Measurements from ENCODE around the gene CLTCL1. TPM values are rescaled to one million over a fixed set of nuclear protein-coding genes. Genes with fewer than 3 reads are reported as not detected.

CLTCL1 gene
- total RNA-seq, 1 experiment from 2014 or later: 12.9 TPM

DNA sequence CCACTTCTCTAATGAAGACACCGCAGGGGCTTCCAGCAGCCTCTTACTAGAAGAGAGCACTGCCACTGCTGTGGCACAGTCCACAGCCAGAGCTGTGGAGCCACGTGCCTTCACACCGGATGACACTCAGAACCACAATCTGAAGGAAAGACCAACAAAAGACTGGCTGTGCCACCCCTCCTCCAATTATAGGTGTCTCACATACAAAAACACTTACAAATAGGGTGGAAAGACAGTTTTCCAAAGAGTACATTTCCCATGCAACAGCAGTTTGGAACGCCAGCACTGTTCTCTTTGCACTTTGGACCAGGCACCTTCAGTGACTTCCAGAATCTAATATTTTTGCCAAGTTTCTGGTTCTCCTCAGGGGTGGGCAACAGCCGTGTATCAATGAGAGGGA is 74.9 kb downstream of the CLTCL1 start:
- Histone ChIP-seq H2AFZ (ENCODE audit: low read length) (no peak overlapping the region), H3K4me2 (ENCODE audit: low read depth, low read length, poor library complexity, severe bottlenecking) (no peak overlapping the region), H3K4me3 (ENCODE audit: low read length) (no peak overlapping the region), H4K20me1 (ENCODE audit: insufficient read depth, low read depth, low read length) (no peaks in the 10 kb centered on the region), H3K79me2 (ENCODE audit: low read length) (no peaks in the 10 kb centered on the region), H3K27me3 (ENCODE audit: low read length) (no peaks in the 10 kb centered on the region), H3K9ac (ENCODE audit: low read length) (no peak overlapping the region), H3K27ac (ENCODE audit: low read length) (no peak overlapping the region), H3K4me1 (ENCODE audit: low read length) (peaks cover 49% of the 10 kb centered on the region), H3K9me2 (replicated peaks; ENCODE audit: insufficient read depth, low read length) (no peaks in the 10 kb centered on the region), H3K36me3 (ENCODE audit: insufficient read depth, low read length) (no peaks in the 10 kb centered on the region), H3K9me3 (ENCODE audit: low read length) (no peaks in the 10 kb centered on the region)
- DNase-seq: no peak

DNA sequence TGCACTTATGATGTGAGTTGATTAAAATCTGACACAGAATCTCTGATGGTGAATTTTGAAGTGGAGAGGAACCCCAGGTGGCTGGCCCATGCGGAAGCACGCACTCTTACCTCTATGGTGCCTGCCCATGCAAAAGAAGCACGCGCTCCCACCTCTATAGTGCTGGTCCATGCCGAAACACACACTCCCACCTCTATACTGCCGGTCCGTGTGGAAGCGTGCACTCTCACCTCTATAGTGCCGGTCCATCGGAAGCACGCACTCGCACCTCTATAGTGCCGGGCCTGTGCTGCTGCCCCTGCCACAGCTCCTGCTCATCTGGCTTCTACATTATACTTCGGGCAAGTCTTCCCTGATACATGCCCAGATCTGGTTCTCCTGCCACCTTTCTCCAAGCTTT is 76.2 kb downstream of the CLTCL1 start:
- no peaks in the 10 kb centered on the region for H3K9me2 ChIP-seq (replicated peaks; ENCODE audit: insufficient read depth, low read length)
- no peak overlapping the region for H2AFZ ChIP-seq (ENCODE audit: low read length)
- H3K27me3 ChIP-seq (ENCODE audit: low read length): no peaks in the 10 kb centered on the region
- H3K27ac ChIP-seq (ENCODE audit: low read length): no peak overlapping the region
- H3K9me3 ChIP-seq (ENCODE audit: low read length): no peaks in the 10 kb centered on the region
- H3K4me1 ChIP-seq (ENCODE audit: low read length): peaks cover 57% of the 10 kb centered on the region
- H3K4me3 ChIP-seq (ENCODE audit: low read length): no peak overlapping the region
- no peak for DNase-seq
- no peak overlapping the region for H3K9ac ChIP-seq (ENCODE audit: low read length)
- H4K20me1 ChIP-seq (ENCODE audit: insufficient read depth, low read depth, low read length): no peaks in the 10 kb centered on the region
- H3K79me2 ChIP-seq (ENCODE audit: low read length): no peaks in the 10 kb centered on the region
- H3K4me2 ChIP-seq (ENCODE audit: low read depth, low read length, poor library complexity, severe bottlenecking): no peak overlapping the region
- H3K36me3 ChIP-seq (ENCODE audit: insufficient read depth, low read length): no peaks in the 10 kb centered on the region

DNA sequence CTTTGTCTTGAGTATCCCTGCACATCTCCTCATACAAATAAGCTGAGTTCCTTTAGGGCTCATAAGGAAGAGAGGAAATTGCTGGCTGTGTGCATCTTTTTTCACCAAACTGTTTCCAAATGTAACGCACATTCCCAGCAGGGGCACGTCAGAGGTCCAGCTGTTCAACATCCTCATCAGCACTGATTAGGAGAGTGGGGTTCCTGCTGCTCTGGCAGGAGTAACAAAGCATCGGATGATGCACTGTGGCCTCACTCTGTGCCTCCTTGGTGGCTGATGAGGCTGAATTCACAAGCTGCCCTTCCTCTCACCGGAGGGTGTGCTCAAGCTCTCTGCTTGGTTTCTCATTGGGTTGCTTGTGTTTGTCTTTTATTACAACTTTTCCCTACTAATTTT is 77.4 kb downstream of the CLTCL1 start:
- Histone ChIP-seq H3K4me3 (ENCODE audit: low read length) (peak overlapping the region; percentile 60), H3K9me3 (ENCODE audit: low read length) (no peaks in the 10 kb centered on the region), H3K36me3 (ENCODE audit: insufficient read depth, low read length) (no peaks in the 10 kb centered on the region), H3K79me2 (ENCODE audit: low read length) (no peaks in the 10 kb centered on the region), H3K27me3 (ENCODE audit: low read length) (no peaks in the 10 kb centered on the region), H3K9ac (ENCODE audit: low read length) (peak overlapping the region; percentile 56), H4K20me1 (ENCODE audit: insufficient read depth, low read depth, low read length) (no peaks in the 10 kb centered on the region), H3K4me1 (ENCODE audit: low read length) (peaks cover 57% of the 10 kb centered on the region), H3K27ac (ENCODE audit: low read length) (peak overlapping the region; percentile 92), H3K4me2 (ENCODE audit: low read depth, low read length, poor library complexity, severe bottlenecking) (peak overlapping the region; percentile 80), H3K9me2 (replicated peaks; ENCODE audit: insufficient read depth, low read length) (no peaks in the 10 kb centered on the region), H2AFZ (ENCODE audit: low read length) (0 out of 2 replicates have a peak overlapping the region, but pooled peaks have one; percentile 30)
- DNase-seq: no peak

DNA sequence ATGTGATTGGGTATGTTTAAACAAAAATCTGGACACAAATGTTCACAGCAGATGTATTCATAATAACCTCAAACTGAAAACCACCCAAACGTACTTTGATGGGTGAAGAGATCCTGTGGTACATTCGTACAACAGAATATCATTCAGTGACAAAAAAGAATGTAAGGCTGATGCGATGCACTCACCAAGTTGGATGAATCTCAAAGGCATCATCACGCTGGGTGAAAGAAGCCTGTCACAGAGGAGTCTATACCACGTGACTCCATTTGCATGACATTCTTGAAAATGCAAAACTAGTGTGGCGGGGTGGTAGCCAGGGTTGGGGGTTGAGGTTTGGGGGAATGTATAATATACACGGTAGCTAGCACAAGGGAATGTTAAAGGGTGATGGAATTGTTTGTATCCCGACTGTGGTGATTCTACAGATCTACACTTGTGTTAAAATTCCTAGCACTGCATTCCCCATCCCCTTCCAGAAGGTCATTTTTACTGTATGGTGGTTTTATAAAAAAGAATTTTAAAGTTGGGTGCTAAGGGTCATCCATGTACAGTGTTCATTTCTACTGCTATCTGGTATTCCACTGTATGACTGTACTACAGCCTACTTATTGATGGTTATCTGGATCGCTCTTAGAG is 78.0 kb downstream of the CLTCL1 start:
- H3K9me2 ChIP-seq (replicated peaks; ENCODE audit: insufficient read depth, low read length): no peaks in the 10 kb centered on the region
- H3K9me3 ChIP-seq (ENCODE audit: low read length): no peaks in the 10 kb centered on the region
- H2AFZ ChIP-seq (ENCODE audit: low read length): peak overlapping the region; percentile 30; the same call in 1 of the 2 replicates
- H3K9ac ChIP-seq (ENCODE audit: low read length): peak overlapping the region; percentile 56
- peaks cover 55% of the 10 kb centered on the region for H3K4me1 ChIP-seq (ENCODE audit: low read length)
- no peaks in the 10 kb centered on the region for H3K79me2 ChIP-seq (ENCODE audit: low read length)
- H3K4me3 ChIP-seq (ENCODE audit: low read length): peak overlapping the region; percentile 60
- H3K27me3 ChIP-seq (ENCODE audit: low read length): no peaks in the 10 kb centered on the region
- H3K36me3 ChIP-seq (ENCODE audit: insufficient read depth, low read length): no peaks in the 10 kb centered on the region; the same call in 1 of the 2 replicates
- no peaks in the 10 kb centered on the region for H4K20me1 ChIP-seq (ENCODE audit: insufficient read depth, low read depth, low read length)
- peak overlapping the region; percentile 80 for H3K4me2 ChIP-seq (ENCODE audit: low read depth, low read length, poor library complexity, severe bottlenecking)
- peak; percentile 87 for DNase-seq
- peak overlapping the region; percentile 92 for H3K27ac ChIP-seq (ENCODE audit: low read length)

DNA sequence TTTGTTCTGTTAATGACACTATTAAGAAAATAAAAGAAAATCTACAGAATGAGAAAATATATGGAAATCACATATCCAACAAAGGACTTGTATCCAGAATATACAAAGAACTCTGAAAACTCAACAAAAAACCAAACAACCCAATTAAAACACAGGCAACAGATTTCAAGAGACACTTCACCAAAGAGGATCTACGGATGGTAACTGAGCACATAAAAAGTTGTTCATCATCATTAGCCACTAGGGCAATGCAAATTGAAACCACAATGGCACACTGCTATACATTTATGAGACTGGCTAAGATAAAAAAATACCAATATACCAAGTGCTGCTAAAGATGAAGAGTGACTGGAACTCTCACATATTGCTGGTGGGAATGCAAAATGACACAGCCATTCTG is 78.5 kb downstream of the CLTCL1 start:
- Histone ChIP-seq H3K27ac (ENCODE audit: low read length) (peak overlapping the region; percentile 92), H3K9me3 (ENCODE audit: low read length) (no peaks in the 10 kb centered on the region), H3K9ac (ENCODE audit: low read length) (peak overlapping the region; percentile 56), H3K9me2 (replicated peaks; ENCODE audit: insufficient read depth, low read length) (no peaks in the 10 kb centered on the region), H3K36me3 (ENCODE audit: insufficient read depth, low read length) (no peaks in the 10 kb centered on the region; the same call in 1 of the 2 replicates), H3K79me2 (ENCODE audit: low read length) (no peaks in the 10 kb centered on the region), H3K27me3 (ENCODE audit: low read length) (no peaks in the 10 kb centered on the region), H3K4me3 (ENCODE audit: low read length) (peak overlapping the region; percentile 60), H2AFZ (ENCODE audit: low read length) (peak overlapping the region; percentile 13; the same call in 1 of the 2 replicates), H4K20me1 (ENCODE audit: insufficient read depth, low read depth, low read length) (no peaks in the 10 kb centered on the region), H3K4me1 (ENCODE audit: low read length) (peaks cover 50% of the 10 kb centered on the region), H3K4me2 (ENCODE audit: low read depth, low read length, poor library complexity, severe bottlenecking) (peak overlapping the region; percentile 80)
- peak; percentile 73 for DNase-seq

DNA sequence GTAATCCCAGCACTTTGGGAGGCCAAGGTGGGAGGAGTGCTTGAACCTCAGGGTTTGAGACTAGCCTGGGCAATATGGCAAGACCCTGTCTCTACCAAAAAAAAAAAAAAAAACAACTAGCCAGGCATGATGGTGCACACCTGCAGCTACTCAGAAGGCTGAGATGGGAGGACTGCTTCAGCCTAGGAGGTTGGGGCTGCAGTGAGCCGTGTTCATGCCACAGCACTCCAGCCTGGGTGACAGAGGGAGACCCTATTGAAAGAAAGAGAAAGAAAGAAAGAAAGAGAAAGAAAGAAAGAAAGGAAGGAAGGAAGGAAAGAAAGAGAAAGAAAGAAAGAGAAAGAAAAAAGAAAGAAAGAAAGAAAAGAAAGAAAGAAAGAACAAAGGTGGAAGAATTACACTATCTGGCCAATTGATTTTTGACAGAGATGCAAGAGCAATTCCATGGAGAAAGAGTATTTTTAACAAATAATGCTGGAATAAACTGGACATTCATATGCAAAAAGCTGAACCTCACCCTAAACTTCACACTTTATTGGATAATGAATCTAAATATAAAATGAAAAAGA is 79.1 kb downstream of the CLTCL1 start:
- DNase-seq: no peak
- Histone ChIP-seq H4K20me1 (ENCODE audit: insufficient read depth, low read depth, low read length) (no peaks in the 10 kb centered on the region), H3K9me3 (ENCODE audit: low read length) (no peaks in the 10 kb centered on the region), H3K27ac (ENCODE audit: low read length) (peak overlapping the region; percentile 92), H3K4me3 (ENCODE audit: low read length) (peak overlapping the region; percentile 60), H3K79me2 (ENCODE audit: low read length) (no peaks in the 10 kb centered on the region), H3K36me3 (ENCODE audit: insufficient read depth, low read length) (peaks cover 1% of the 10 kb centered on the region; the same call in 1 of the 2 replicates), H3K9me2 (replicated peaks; ENCODE audit: insufficient read depth, low read length) (no peaks in the 10 kb centered on the region), H2AFZ (ENCODE audit: low read length) (no peak overlapping the region), H3K4me1 (ENCODE audit: low read length) (peaks cover 44% of the 10 kb centered on the region), H3K4me2 (ENCODE audit: low read depth, low read length, poor library complexity, severe bottlenecking) (peak overlapping the region; percentile 80), H3K9ac (ENCODE audit: low read length) (peak overlapping the region; percentile 56), H3K27me3 (ENCODE audit: low read length) (no peaks in the 10 kb centered on the region)

DNA sequence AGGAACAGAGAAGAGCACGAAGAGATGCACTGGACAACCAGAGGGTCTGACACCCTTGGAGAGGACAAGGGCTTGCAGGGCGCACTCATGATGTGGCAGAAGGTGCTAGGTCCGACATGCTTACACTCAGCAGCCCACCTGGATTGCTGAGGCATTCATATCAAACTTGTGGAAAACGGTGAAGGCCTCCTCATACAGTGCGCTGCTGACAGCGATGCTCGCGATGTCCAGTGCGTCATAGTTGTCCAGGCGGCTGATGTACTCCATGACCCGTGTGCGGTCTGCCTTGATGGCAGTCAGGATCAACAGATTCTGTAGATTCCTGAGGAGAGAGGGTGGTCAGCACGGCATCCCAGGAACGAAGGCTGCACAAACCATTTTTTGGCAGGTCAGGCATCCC is 81.3 kb downstream of the CLTCL1 start:
- no peaks in the 10 kb centered on the region for H3K27me3 ChIP-seq (ENCODE audit: low read length)
- peaks cover 37% of the 10 kb centered on the region for H3K4me1 ChIP-seq (ENCODE audit: low read length)
- H3K9me2 ChIP-seq (replicated peaks; ENCODE audit: insufficient read depth, low read length): no peaks in the 10 kb centered on the region
- H3K27ac ChIP-seq (ENCODE audit: low read length): no peak overlapping the region
- no peak overlapping the region for H3K4me2 ChIP-seq (ENCODE audit: low read depth, low read length, poor library complexity, severe bottlenecking)
- no peak overlapping the region for H3K4me3 ChIP-seq (ENCODE audit: low read length)
- no peaks in the 10 kb centered on the region for H3K79me2 ChIP-seq (ENCODE audit: low read length)
- no peak overlapping the region for H2AFZ ChIP-seq (ENCODE audit: low read length)
- H3K9ac ChIP-seq (ENCODE audit: low read length): no peak overlapping the region
- H3K36me3 ChIP-seq (ENCODE audit: insufficient read depth, low read length): peaks cover 3% of the 10 kb centered on the region; the same call in 1 of the 2 replicates
- H4K20me1 ChIP-seq (ENCODE audit: insufficient read depth, low read depth, low read length): no peaks in the 10 kb centered on the region
- no peak for DNase-seq
- H3K9me3 ChIP-seq (ENCODE audit: low read length): no peaks in the 10 kb centered on the region

DNA sequence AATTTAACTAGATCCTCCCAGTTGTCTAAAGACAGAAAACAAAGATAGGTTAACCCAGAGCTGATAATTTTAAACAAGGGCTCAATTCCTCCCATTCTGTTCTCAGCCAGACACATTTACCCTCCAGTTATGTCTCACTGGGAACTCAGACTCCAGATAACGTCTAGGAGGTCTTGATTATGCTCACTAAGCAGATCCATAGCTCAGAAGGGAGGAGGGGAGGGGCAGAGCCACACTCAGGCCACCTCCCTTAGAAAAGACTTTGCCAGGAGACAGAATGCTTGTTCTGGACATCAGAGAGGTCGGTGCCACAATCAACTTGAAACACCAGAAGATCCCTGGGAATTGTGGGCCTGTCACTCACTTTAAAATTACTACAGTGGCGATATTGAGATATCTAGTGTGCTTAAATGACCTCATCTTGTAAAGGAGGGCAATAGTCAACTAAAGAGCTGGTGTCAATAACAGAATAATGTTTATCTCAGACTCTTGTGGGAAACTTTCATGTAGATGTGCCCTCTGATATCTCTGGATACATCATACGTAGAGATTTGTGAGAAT is 83.2 kb downstream of the CLTCL1 start:
- Histone ChIP-seq H4K20me1 (ENCODE audit: insufficient read depth, low read depth, low read length) (no peaks in the 10 kb centered on the region), H3K27ac (ENCODE audit: low read length) (no peak overlapping the region), H3K36me3 (ENCODE audit: insufficient read depth, low read length) (peaks cover 3% of the 10 kb centered on the region; the same call in 1 of the 2 replicates), H3K9me3 (ENCODE audit: low read length) (no peaks in the 10 kb centered on the region), H3K4me3 (ENCODE audit: low read length) (no peak overlapping the region), H3K9me2 (replicated peaks; ENCODE audit: insufficient read depth, low read length) (no peaks in the 10 kb centered on the region), H3K79me2 (ENCODE audit: low read length) (no peaks in the 10 kb centered on the region), H2AFZ (ENCODE audit: low read length) (no peak overlapping the region), H3K4me2 (ENCODE audit: low read depth, low read length, poor library complexity, severe bottlenecking) (no peak overlapping the region), H3K4me1 (ENCODE audit: low read length) (peaks cover 27% of the 10 kb centered on the region), H3K27me3 (ENCODE audit: low read length) (no peaks in the 10 kb centered on the region), H3K9ac (ENCODE audit: low read length) (no peak overlapping the region)
- no peak for DNase-seq
